DOHH2 (cell line): ENCODE results near the gene COL5A1.

Source experiments
- EZH2phosphoT487 ChIP-seq: fragments of 200-600 bp; sonication (generic); IDR thresholded peaks from 2 replicates; pipeline ENCODE4 v1.6.1; 2017; ENCODE audit warnings: borderline replicate concordance, mild to moderate bottlenecking, antibody characterized with exemption, low read length, moderate library complexity, mixed read lengths
- TF ChIP-seq, protein P1 (sequence below): fragments of 200-600 bp; sonication (generic); IDR thresholded peaks from one replicate; pipeline ENCODE4 v1.5.1; 2014; ENCODE audit warnings: antibody characterized with exemption, mild to moderate bottlenecking, low read depth, low read length; ENCODE audit not compliant: poor library complexity, severe bottlenecking

DNA sequence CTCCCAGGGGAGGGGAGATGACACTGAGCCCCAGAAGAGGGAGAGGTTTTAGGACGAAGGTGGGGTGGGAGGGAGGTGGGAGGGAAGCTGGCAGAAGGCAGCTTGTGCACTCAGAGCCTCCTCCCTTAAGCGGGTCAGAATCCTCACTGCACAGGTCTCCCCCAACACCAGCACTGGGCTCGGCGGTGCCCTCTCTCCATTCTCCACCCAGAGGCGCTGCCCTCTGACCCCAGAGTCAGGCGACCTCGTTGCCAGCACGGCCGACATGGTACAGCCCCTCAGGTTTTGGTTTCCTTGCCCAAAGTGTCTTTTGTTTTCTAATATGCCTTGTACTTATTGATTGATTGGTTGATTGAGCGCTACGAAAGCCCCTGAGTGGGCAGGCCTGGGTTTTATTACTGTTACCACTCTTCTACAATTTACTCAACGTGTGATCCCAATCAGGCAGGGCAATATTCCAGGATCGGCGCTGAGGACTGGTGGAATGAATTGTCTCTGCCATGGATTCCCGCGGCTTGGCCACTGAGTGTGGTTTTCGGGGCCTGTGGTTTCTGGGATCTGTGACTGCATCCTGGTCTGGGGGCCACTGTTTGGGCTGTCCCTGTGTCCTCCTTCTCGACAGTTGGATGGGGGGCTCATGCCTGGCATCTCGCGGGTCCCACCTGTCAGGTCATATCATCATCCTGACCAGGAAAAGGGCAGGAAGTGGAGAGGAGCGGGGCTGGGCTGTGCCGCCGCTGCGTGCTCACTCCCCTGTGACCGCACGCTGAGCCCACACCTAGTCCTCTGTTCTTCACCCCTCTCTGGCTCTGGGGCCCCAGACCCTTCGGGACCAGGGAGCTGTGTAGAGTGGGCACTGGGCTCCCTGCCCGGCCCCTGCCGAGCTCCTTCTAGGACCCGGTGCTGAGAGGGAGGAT, 229.4 kb downstream of the COL5A1 start:
- TF ChIP-seq, protein P1, sequence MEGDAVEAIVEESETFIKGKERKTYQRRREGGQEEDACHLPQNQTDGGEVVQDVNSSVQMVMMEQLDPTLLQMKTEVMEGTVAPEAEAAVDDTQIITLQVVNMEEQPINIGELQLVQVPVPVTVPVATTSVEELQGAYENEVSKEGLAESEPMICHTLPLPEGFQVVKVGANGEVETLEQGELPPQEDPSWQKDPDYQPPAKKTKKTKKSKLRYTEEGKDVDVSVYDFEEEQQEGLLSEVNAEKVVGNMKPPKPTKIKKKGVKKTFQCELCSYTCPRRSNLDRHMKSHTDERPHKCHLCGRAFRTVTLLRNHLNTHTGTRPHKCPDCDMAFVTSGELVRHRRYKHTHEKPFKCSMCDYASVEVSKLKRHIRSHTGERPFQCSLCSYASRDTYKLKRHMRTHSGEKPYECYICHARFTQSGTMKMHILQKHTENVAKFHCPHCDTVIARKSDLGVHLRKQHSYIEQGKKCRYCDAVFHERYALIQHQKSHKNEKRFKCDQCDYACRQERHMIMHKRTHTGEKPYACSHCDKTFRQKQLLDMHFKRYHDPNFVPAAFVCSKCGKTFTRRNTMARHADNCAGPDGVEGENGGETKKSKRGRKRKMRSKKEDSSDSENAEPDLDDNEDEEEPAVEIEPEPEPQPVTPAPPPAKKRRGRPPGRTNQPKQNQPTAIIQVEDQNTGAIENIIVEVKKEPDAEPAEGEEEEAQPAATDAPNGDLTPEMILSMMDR, result no peak
- no peak for TF ChIP-seq EZH2phosphoT487
